ENCODE results near the gene ZFYVE9. TPM values are rescaled to one million over a fixed set of nuclear protein-coding genes. Genes with fewer than 3 reads are reported as not detected.
"Not testable (repeated sequence)": the region's sequence is repeated elsewhere in the genome, so short reads cannot be mapped to it uniquely, and the experiment has no call there.

Gene ZFYVE9
- total RNA-seq, 1 donor from 2014 or later: 16.5 TPM

DNA sequence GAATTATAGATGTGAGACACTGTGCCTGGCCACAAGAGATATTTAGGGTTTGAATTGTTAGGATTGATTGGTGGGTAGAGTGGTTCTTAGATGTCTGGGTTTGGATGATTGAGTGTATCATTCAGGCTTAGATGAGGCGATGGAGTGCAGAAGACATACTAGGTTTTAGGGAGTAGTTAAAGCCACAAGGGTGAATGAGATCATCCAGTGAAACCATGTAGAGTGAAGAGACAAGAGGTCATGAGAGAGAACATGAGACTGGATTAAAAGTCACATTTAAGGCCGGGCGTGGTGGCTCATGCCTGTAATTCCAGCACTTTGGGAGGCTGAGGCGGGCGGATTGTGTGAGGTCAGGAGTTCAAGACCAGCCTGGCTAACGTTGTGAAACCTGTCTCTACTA is 37.2 kb downstream of the ZFYVE9 start:
- H3K27me3 Mint-ChIP-seq (ENCODE audit: low read depth, unreplicated experiment): no peaks in the 10 kb centered on the region
- H2AFZ ChIP-seq (ENCODE audit: low read depth, low read length): no peak overlapping the region

DNA sequence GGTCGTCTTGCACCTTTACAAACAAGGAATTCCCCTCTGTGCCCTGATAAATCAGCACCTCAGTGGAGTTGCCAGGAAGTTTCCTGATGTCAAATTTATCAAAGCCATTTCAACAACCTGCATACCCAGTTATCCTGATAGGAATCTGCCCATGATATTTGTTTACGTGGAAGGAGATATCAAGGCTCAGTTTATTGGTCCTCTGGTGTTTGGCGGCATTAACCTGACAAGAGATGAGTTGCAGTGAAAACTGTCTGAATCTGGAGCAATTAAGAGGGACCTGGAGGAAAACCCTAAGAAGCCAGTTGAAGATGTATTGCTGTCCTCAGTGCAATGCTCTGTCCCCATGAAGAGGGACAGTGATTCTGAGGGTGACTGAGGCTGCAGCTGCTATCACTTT is 38.3 kb downstream of the ZFYVE9 start:
- Histone ChIP-seq H2AFZ (ENCODE audit: low read depth, low read length) (no peak overlapping the region), H3K27me3 (ENCODE audit: insufficient read depth, low read length) (no peaks in the 10 kb centered on the region), H4K20me1 (ENCODE audit: insufficient read depth, low read length) (peaks cover 9% of the 10 kb centered on the region), H3K9me3 (ENCODE audit: insufficient read depth, low read depth, low read length) (no peaks in the 10 kb centered on the region), H3K4me2 (ENCODE audit: low read length) (no peak overlapping the region), H3K27ac (ENCODE audit: low read depth, low read length) (no peak overlapping the region), H3K79me2 (ENCODE audit: insufficient read depth, low read length) (no peaks in the 10 kb centered on the region), H3K4me1 (ENCODE audit: insufficient read depth, low read length) (no peaks in the 10 kb centered on the region), H3K36me3 (ENCODE audit: insufficient read depth, low read length) (no peaks in the 10 kb centered on the region), H3K4me3 (ENCODE audit: insufficient read depth, low read depth, low read length) (no peak overlapping the region), H3K9ac (ENCODE audit: low read length) (no peak overlapping the region)
- H3K9me3 Mint-ChIP-seq (ENCODE audit: unreplicated experiment): peaks cover 6% of the 10 kb centered on the region
- no peaks in the 10 kb centered on the region for H3K4me1 Mint-ChIP-seq (ENCODE audit: low read depth, unreplicated experiment)
- FAIRE-seq (no peak), DNase-seq (ENCODE audit: low read depth) (no peak)
- H3K27me3 Mint-ChIP-seq (ENCODE audit: low read depth, unreplicated experiment): no peaks in the 10 kb centered on the region
- H3K36me3 Mint-ChIP-seq (ENCODE audit: low read depth, unreplicated experiment): no peaks in the 10 kb centered on the region
- no peak overlapping the region for H3K4me3 Mint-ChIP-seq (ENCODE audit: unreplicated experiment)
- no peak overlapping the region for H3K27ac Mint-ChIP-seq (ENCODE audit: unreplicated experiment)
- TF ChIP-seq, protein P1, sequence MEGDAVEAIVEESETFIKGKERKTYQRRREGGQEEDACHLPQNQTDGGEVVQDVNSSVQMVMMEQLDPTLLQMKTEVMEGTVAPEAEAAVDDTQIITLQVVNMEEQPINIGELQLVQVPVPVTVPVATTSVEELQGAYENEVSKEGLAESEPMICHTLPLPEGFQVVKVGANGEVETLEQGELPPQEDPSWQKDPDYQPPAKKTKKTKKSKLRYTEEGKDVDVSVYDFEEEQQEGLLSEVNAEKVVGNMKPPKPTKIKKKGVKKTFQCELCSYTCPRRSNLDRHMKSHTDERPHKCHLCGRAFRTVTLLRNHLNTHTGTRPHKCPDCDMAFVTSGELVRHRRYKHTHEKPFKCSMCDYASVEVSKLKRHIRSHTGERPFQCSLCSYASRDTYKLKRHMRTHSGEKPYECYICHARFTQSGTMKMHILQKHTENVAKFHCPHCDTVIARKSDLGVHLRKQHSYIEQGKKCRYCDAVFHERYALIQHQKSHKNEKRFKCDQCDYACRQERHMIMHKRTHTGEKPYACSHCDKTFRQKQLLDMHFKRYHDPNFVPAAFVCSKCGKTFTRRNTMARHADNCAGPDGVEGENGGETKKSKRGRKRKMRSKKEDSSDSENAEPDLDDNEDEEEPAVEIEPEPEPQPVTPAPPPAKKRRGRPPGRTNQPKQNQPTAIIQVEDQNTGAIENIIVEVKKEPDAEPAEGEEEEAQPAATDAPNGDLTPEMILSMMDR (IDR thresholded peaks at IDR 0.05; ENCODE audit: insufficient read depth, low read depth, low read length): no peak
- no peak for TF ChIP-seq EZH2 (IDR thresholded peaks at IDR 0.05; ENCODE audit: insufficient read depth, low read length)

More for the DNA sequence above, 37.2 kb downstream of the ZFYVE9 start:
- H3K36me3 ChIP-seq (ENCODE audit: insufficient read depth, low read length): no peaks in the 10 kb centered on the region
- H3K27ac ChIP-seq (ENCODE audit: low read depth, low read length): no peak overlapping the region
- H3K4me1 ChIP-seq (ENCODE audit: insufficient read depth, low read length): no peaks in the 10 kb centered on the region
- Mint-ChIP-seq H3K4me1 (ENCODE audit: low read depth, unreplicated experiment) (no peaks in the 10 kb centered on the region), H3K27ac (ENCODE audit: unreplicated experiment) (no peak overlapping the region), H3K4me3 (ENCODE audit: unreplicated experiment) (no peak overlapping the region), H3K36me3 (ENCODE audit: low read depth, unreplicated experiment) (no peaks in the 10 kb centered on the region), H3K9me3 (ENCODE audit: unreplicated experiment) (peaks cover 9% of the 10 kb centered on the region)
- H3K27me3 ChIP-seq (ENCODE audit: insufficient read depth, low read length): no peaks in the 10 kb centered on the region
- TF ChIP-seq, protein P1 (IDR thresholded peaks at IDR 0.05; ENCODE audit: insufficient read depth, low read depth, low read length): no peak
- no peak for TF ChIP-seq EZH2 (IDR thresholded peaks at IDR 0.05; ENCODE audit: insufficient read depth, low read length)
- FAIRE-seq (no peak), DNase-seq (ENCODE audit: low read depth) (no peak)
- H4K20me1 ChIP-seq (ENCODE audit: insufficient read depth, low read length): peaks cover 9% of the 10 kb centered on the region
- H3K79me2 ChIP-seq (ENCODE audit: insufficient read depth, low read length): no peaks in the 10 kb centered on the region
- no peak overlapping the region for H3K4me3 ChIP-seq (ENCODE audit: insufficient read depth, low read depth, low read length)
- H3K4me2 ChIP-seq (ENCODE audit: low read length): no peak overlapping the region
- H3K9me3 ChIP-seq (ENCODE audit: insufficient read depth, low read depth, low read length): no peaks in the 10 kb centered on the region
- H3K9ac ChIP-seq (ENCODE audit: low read length): no peak overlapping the region

DNA sequence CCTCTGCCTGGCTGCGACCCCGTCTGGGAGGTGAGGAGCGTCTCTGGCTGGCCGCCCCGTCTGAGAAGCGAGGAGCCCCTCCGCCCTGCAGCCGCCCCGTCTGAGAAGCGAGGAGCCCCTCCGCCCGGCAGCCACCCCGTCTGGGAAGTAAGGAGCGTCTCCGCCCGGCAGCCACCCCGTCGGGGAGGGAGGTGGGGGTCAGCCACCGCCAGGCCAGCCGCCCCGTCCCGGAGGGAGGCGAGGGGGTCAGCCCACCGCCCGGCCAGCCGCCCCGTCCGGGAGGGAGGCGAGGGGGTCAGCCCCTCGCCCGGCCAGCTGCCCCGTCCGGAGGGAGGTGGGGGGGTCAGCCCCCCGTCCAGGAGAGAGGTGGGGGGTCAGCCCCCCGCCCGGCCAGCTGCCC is 39.9 kb downstream of the ZFYVE9 start:
- FAIRE-seq; H3K27me3 Mint-ChIP-seq (ENCODE audit: low read depth, unreplicated experiment); DNase-seq (ENCODE audit: low read depth); H3K27ac Mint-ChIP-seq (ENCODE audit: unreplicated experiment); H3K4me3 ChIP-seq (ENCODE audit: insufficient read depth, low read depth, low read length); H3K9ac ChIP-seq (ENCODE audit: low read length); H3K27me3 ChIP-seq (ENCODE audit: insufficient read depth, low read length); H2AFZ ChIP-seq (ENCODE audit: low read depth, low read length); H3K36me3 Mint-ChIP-seq (ENCODE audit: low read depth, unreplicated experiment); H3K4me2 ChIP-seq (ENCODE audit: low read length); H3K4me3 Mint-ChIP-seq (ENCODE audit: unreplicated experiment); H3K36me3 ChIP-seq (ENCODE audit: insufficient read depth, low read length); H3K27ac ChIP-seq (ENCODE audit: low read depth, low read length); H4K20me1 ChIP-seq (ENCODE audit: insufficient read depth, low read length); H3K4me1 ChIP-seq (ENCODE audit: insufficient read depth, low read length); H3K79me2 ChIP-seq (ENCODE audit: insufficient read depth, low read length); H3K4me1 Mint-ChIP-seq (ENCODE audit: low read depth, unreplicated experiment); H3K9me3 Mint-ChIP-seq (ENCODE audit: unreplicated experiment); H3K9me3 ChIP-seq (ENCODE audit: insufficient read depth, low read depth, low read length): not testable (repeated sequence)

DNA sequence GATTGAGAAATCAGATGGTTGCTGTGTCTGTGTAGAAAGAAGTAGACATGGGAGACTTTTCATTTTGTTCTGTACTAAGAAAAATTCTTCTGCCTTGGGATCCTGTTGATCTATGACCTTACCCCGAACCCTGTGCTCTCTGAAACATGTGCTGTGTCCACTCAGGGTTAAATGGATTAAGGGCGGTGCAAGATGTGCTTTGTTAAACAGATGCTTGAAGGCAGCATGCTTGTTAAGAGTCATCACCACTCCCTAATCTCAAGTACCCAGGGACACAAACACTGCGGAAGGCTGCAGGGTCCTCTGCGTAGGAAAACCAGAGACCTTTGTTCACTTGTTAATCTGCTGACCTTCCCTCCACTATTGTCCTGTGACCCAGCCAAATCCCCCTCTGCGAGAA is 40.4 kb downstream of the ZFYVE9 start:
- H3K4me3 Mint-ChIP-seq (ENCODE audit: unreplicated experiment); H3K4me1 ChIP-seq (ENCODE audit: insufficient read depth, low read length); H3K27me3 Mint-ChIP-seq (ENCODE audit: low read depth, unreplicated experiment); H3K9ac ChIP-seq (ENCODE audit: low read length); H3K27me3 ChIP-seq (ENCODE audit: insufficient read depth, low read length); H3K9me3 ChIP-seq (ENCODE audit: insufficient read depth, low read depth, low read length); H3K27ac Mint-ChIP-seq (ENCODE audit: unreplicated experiment); DNase-seq (ENCODE audit: low read depth); H3K9me3 Mint-ChIP-seq (ENCODE audit: unreplicated experiment); H4K20me1 ChIP-seq (ENCODE audit: insufficient read depth, low read length); H3K4me1 Mint-ChIP-seq (ENCODE audit: low read depth, unreplicated experiment); H3K36me3 Mint-ChIP-seq (ENCODE audit: low read depth, unreplicated experiment); H3K4me3 ChIP-seq (ENCODE audit: insufficient read depth, low read depth, low read length); H3K27ac ChIP-seq (ENCODE audit: low read depth, low read length); H3K4me2 ChIP-seq (ENCODE audit: low read length); H3K36me3 ChIP-seq (ENCODE audit: insufficient read depth, low read length); FAIRE-seq; H3K79me2 ChIP-seq (ENCODE audit: insufficient read depth, low read length); H2AFZ ChIP-seq (ENCODE audit: low read depth, low read length): not testable (repeated sequence)

All from astrocyte (in vitro differentiated cells and primary cell).